ENCODE data around the gene ASH1L.

- TF ChIP-seq SUZ12 (IDR thresholded peaks at IDR 0.05; ENCODE audit: extremely low read depth, insufficient read depth, insufficient read length) = no peak
- no peak for TF ChIP-seq YY1 (IDR thresholded peaks at IDR 0.05; ENCODE audit: insufficient read depth, insufficient read length)
- no peak for TF ChIP-seq ZNF274 (IDR thresholded peaks at IDR 0.05; ENCODE audit: low read depth, low read length)
Measured at GRCh38 chr1:155513300-155513916, 49.2 kb downstream of the ASH1L start.
